A673 (cell line): ENCODE measurements around the gene TMEM45B. TPM values are rescaled to one million over a fixed set of nuclear protein-coding genes. Genes with fewer than 3 reads are reported as not detected.
"Not testable (repeated sequence)": the region's sequence is repeated elsewhere in the genome, so short reads cannot be mapped to it uniquely, and the experiment has no call there.

Source experiments
- BruUV-seq: library from RNA; stranded (reverse); fragments of 400-500 nt; replicated peaks from 2 replicates; lab custom pipeline; 2021; lab: Mats Ljungman, UMichigan
- CTCF ChIA-PET: fragments of 300-600 bp; sonication (Branson Sonifier 250); formaldehyde crosslinking; loops from one replicate; lab custom pipeline; 2022; ENCODE audit warnings: antibody characterized with exemption; lab: Charles Lee
- POLR2A ChIA-PET: fragments of 300-600 bp; sonication (Branson Sonifier 250); formaldehyde crosslinking; loops from one replicate; lab custom pipeline; 2022; ENCODE audit warnings: antibody characterized with exemption; ENCODE audit not compliant: low non-redundant PET; lab: Charles Lee
- DNase-seq: peaks from one replicate; pipeline ENCODE4 v3.0.0-alpha.2; 2015; ENCODE audit warnings: low spot score
- H3K27ac ChIP-seq: fragments of 200-600 bp; sonication (generic); 2 replicates; pipeline ENCODE4 v1.5.1; 2016; ENCODE audit warnings: mixed run types, low read depth, mild to moderate bottlenecking, mixed read lengths, antibody characterized with exemption, low read length; ENCODE audit not compliant: poor library complexity, severe bottlenecking
- H3K27me3 ChIP-seq: fragments of 200-600 bp; sonication (generic); replicated peaks from 2 replicates; pipeline ENCODE4 v1.6.1; 2017; ENCODE audit warnings: mixed run types, low read depth, mild to moderate bottlenecking, mixed read lengths, antibody characterized with exemption, low read length; ENCODE audit not compliant: insufficient read depth, poor library complexity
- H3K36me3 ChIP-seq: fragments of 200-600 bp; sonication (generic); 2 replicates; pipeline ENCODE4 v1.6.1; 2016; ENCODE audit warnings: mixed run types, mild to moderate bottlenecking, mixed read lengths, antibody characterized with exemption, low read length; ENCODE audit not compliant: insufficient read depth, poor library complexity, severe bottlenecking
- H3K4me1 ChIP-seq: fragments of 200-600 bp; sonication (generic); 2 replicates; pipeline ENCODE4 v1.6.1; 2017; ENCODE audit warnings: mixed run types, mild to moderate bottlenecking, mixed read lengths, antibody characterized with exemption, low read length; ENCODE audit not compliant: insufficient read depth, poor library complexity, severe bottlenecking
- H3K4me3 ChIP-seq: fragments of 200-600 bp; sonication (generic); 2 replicates; pipeline ENCODE4 v1.5.1; 2016; ENCODE audit warnings: low read depth, mixed run types, mild to moderate bottlenecking, mixed read lengths, low read length; ENCODE audit not compliant: poor library complexity, severe bottlenecking
- H3K9me3 ChIP-seq: fragments of 200-600 bp; sonication (generic); 2 replicates; pipeline ENCODE4 v1.6.1; 2016; ENCODE audit warnings: mixed run types, low read depth, mild to moderate bottlenecking, mixed read lengths, antibody characterized with exemption, low read length; ENCODE audit not compliant: poor library complexity, severe bottlenecking
- CTCF ChIP-seq: fragments of 300-800, 200-600 bp; sonication (generic); conservative IDR thresholded peaks from 2 replicates; pipeline ENCODE4 v1.5.1; 2017; ENCODE audit warnings: low read depth, mild to moderate bottlenecking, antibody characterized with exemption, low read length, moderate library complexity, mixed read lengths
- EZH2 ChIP-seq: fragments of 200-600 bp; sonication (generic); IDR thresholded peaks from 2 replicates; pipeline ENCODE4 v1.6.1; 2017; ENCODE audit warnings: borderline replicate concordance, low read depth, mild to moderate bottlenecking, mixed read lengths, antibody characterized with exemption, low read length; ENCODE audit not compliant: poor library complexity, severe bottlenecking
- intact Hi-C: fragments of 100-400 bp; cut with micrococcal nuclease; formaldehyde crosslinking; loops from one replicate; pipeline ENCODE4 v1.10.0; 2022; ENCODE audit not compliant: unreplicated experiment
- total RNA-seq: library from RNA; stranded (reverse); gene quantifications from 2 replicates; pipeline ENCODE4 v1.2.3, GENCODE V29; 2021

The TMEM45B gene
- total RNA-seq, 1 experiment from 2014 or later = not detected

- CTCF ChIA-PET = no interaction called here
- H3K36me3 ChIP-seq = no peaks in the 10 kb centered on the region
- no peaks in the 10 kb centered on the region for H3K9me3 ChIP-seq
- H3K27ac ChIP-seq = no peak overlapping the region
- TF ChIP-seq CTCF = no peak
- no peak for TF ChIP-seq EZH2
- DNase-seq = peak; percentile 39
- H3K27me3 ChIP-seq = no peaks in the 10 kb centered on the region
- no peaks in the 10 kb centered on the region for H3K4me1 ChIP-seq
- no TSS peak for BruUV-seq
- POLR2A ChIA-PET = no interaction called here
- intact Hi-C loops = no loop called here
- H3K4me3 ChIP-seq = no peak overlapping the region
These were observed 9.7 kb downstream of the TMEM45B start for GRCh38 chr11:129825380-129825779.

GRCh38 chr11:129828301-129828836, 12.7 kb downstream of the TMEM45B start:
- no peaks in the 10 kb centered on the region for H3K9me3 ChIP-seq
- H3K36me3 ChIP-seq = no peaks in the 10 kb centered on the region
- H3K4me1 ChIP-seq = no peaks in the 10 kb centered on the region
- POLR2A ChIA-PET = no interaction called here
- CTCF ChIA-PET = no interaction called here
- no peak for DNase-seq
- BruUV-seq = no TSS peak
- no peak overlapping the region for H3K4me3 ChIP-seq
- TF ChIP-seq EZH2 = no peak
- no peak for TF ChIP-seq CTCF
- no peak overlapping the region for H3K27ac ChIP-seq
- intact Hi-C loops = no loop called here
- no peaks in the 10 kb centered on the region for H3K27me3 ChIP-seq

GRCh38 chr11:129829497-129829896, 13.8 kb downstream of the TMEM45B start:
- intact Hi-C loops, BruUV-seq: not testable (repeated sequence)

GRCh38 chr11:129831227-129831626, 15.6 kb downstream of the TMEM45B start:
- intact Hi-C loops, BruUV-seq, H3K27me3 ChIP-seq, H3K36me3 ChIP-seq, H3K4me1 ChIP-seq, POLR2A ChIA-PET, H3K27ac ChIP-seq, DNase-seq, CTCF ChIA-PET, H3K9me3 ChIP-seq, H3K4me3 ChIP-seq: not testable (repeated sequence)

More at GRCh38 chr11:129829497-129829896, 13.8 kb downstream of the TMEM45B start:
- H3K36me3 ChIP-seq, H3K9me3 ChIP-seq, POLR2A ChIA-PET, CTCF ChIA-PET, DNase-seq, H3K27ac ChIP-seq, H3K4me3 ChIP-seq, H3K4me1 ChIP-seq, H3K27me3 ChIP-seq: not testable (repeated sequence)

- H3K4me1 ChIP-seq, CTCF ChIA-PET, H3K4me3 ChIP-seq, H3K27me3 ChIP-seq, H3K27ac ChIP-seq, DNase-seq, BruUV-seq, H3K36me3 ChIP-seq, H3K9me3 ChIP-seq, POLR2A ChIA-PET, intact Hi-C loops: not testable (repeated sequence)
These were observed 17.6 kb downstream of the TMEM45B start for GRCh38 chr11:129833260-129833659.

- H3K27me3 ChIP-seq, H3K9me3 ChIP-seq, CTCF ChIA-PET, H3K4me1 ChIP-seq, POLR2A ChIA-PET, H3K4me3 ChIP-seq, BruUV-seq, H3K27ac ChIP-seq, H3K36me3 ChIP-seq, intact Hi-C loops: not testable (repeated sequence)
- peak; percentile 21 for DNase-seq
These were observed 20.8 kb downstream of the TMEM45B start for GRCh38 chr11:129836423-129836891.
